ENCODE measurements around the gene KLHDC8B. TPM values are rescaled to one million over a fixed set of nuclear protein-coding genes. Genes with fewer than 3 reads are reported as not detected.

Gene KLHDC8B
- total RNA-seq, result 26.2 and 93.8 TPM in 2 replicates

GRCh38 chr3:49171119-49171774, at the start of gene KLHDC8B:
Gene KLHDC8B (plus strand): TSS chr3:49171598. CDS start chr3:49172770, 1,172 bp downstream.

GRCh38 chr3:49132437-49133225, 38.8 kb upstream of the KLHDC8B start, which contains the start of gene LAMB2:
Gene LAMB2 (minus strand): TSS chr3:49133050. CDS start chr3:49132867, 183 bp downstream.

GRCh38 chr3:49165771-49166751, 5.3 kb upstream of the KLHDC8B start, which contains the start of gene CCDC71:
Gene CCDC71 (minus strand): TSS chr3:49166331. CDS start chr3:49164208, 2,123 bp downstream.

Other genes starting within 250 kb of the KLHDC8B start
- gene P4HTM, start 181.4 kb upstream of the KLHDC8B start, total RNA-seq, result 14.3 and 16.9 TPM in 2 replicates
- gene WDR6, start 164.2 kb upstream of the KLHDC8B start, total RNA-seq, result 118 and 160 TPM in 2 replicates
- gene DALRD3, start 153.0 kb upstream of the KLHDC8B start, total RNA-seq, result 40.8 and 63.5 TPM in 2 replicates
- 40.8 and 43.8 TPM in 2 replicates for gene NDUFAF3, start 149.5 kb upstream of the KLHDC8B start, total RNA-seq
- 357 and 479 TPM in 2 replicates for gene IMPDH2, start 142.2 kb upstream of the KLHDC8B start, total RNA-seq
- gene QRICH1, start 77.5 kb upstream of the KLHDC8B start, total RNA-seq, result 135 and 173 TPM in 2 replicates
- 587 and 637 TPM in 2 replicates for gene QARS1, start 66.8 kb upstream of the KLHDC8B start, total RNA-seq
- gene USP19, start 50.8 kb upstream of the KLHDC8B start, total RNA-seq, result 42.0 and 42.8 TPM in 2 replicates
- gene LAMB2, start 38.5 kb upstream of the KLHDC8B start, total RNA-seq, result 184 and 515 TPM in 2 replicates
- gene CCDC71, start 5.3 kb upstream of the KLHDC8B start, total RNA-seq, result 30.0 and 33.8 TPM in 2 replicates
- gene C3orf62, start 105.6 kb downstream of the KLHDC8B start, total RNA-seq, result 1.3 and 4.7 TPM in 2 replicates
- 16.1 and 22.0 TPM in 2 replicates for gene USP4, start 168.5 kb downstream of the KLHDC8B start, total RNA-seq
- 85.2 and 99.2 TPM in 2 replicates for gene GPX1, start 186.8 kb downstream of the KLHDC8B start, total RNA-seq
- gene RHOA, start 240.4 kb downstream of the KLHDC8B start, total RNA-seq, result 499 and 708 TPM in 2 replicates
- 15.5 and 18.5 TPM in 2 replicates for gene TCTA, start 240.8 kb downstream of the KLHDC8B start, total RNA-seq

Measured in placental epithelial cell (primary cell).